ENCODE data around the gene ANO2.
"Not testable (repeated sequence)": the region's sequence is repeated elsewhere in the genome, so short reads cannot be mapped to it uniquely, and the experiment has no call there.

Gene ANO2

DNA sequence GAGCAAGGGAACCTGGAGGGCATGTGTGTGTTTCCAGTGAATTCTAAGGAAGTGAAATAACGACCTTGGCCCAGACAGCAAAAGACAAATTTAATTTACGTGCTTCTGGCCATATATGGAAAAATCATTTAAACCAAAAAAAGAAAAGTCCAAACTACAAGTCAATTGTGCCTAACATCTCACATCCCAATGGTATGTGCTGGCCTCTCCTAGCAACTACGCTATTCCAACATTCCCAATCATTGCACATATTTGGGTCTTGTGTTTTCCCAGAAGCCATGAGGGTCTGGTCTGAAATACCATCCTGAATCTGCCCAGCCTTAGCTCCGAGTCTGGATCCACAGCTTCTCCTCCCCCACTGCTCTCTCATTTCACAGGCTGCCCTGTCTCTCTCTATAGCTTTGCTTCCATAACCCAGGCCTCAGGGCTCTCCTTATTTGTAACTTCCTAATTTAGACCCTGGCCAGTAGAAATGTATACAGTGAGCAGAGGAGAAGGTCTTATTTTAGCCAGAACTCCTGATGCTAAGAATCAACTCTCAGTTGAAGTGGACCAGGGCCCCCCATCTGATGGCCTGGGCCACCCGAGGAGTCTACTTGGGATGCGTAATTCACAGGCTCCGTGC lies 224.6 kb downstream of the ANO2 start:
- DNase-seq (ENCODE audit: low read depth) = no peak

DNA sequence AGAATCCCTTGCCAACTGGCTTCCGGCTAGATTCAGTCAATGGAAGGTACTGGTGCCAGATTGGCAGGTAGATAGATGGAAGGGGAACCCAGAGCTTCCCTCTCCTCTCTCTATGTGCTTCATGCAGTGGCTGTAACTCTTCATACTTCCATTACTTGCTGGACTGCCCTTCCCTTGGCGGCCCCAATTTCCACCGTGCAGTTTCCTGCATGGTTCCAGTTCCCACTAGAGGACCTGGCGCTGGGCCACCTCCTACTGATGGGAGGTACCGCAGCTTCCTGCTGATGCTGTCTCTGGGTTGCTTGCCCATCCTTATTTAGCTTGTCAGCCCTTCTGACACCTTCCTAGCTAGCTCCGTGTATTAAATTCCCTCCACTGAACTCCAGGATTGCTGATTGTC lies 226.4 kb downstream of the ANO2 start:
- no peak for DNase-seq (ENCODE audit: low read depth)

DNA sequence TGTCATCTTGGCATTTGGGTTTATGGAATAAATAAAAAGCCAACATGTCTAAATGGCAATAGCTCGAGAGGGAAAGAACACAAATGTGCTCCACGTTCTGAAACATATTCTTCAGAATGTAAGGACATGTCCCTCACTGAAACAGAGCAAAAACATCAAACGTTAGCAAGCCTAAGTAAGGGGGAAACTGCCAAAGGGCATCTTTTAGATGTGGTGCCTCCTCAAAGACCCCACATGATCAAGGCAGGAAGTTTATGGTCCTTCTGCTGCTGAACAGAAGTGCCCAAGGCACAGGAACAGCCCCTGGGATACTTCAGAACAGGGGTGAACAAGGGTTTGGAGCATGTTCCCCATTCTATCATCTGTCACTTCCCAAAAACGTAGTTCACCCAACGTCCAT lies 227.0 kb downstream of the ANO2 start:
- DNase-seq (ENCODE audit: low read depth) = no peak

DNA sequence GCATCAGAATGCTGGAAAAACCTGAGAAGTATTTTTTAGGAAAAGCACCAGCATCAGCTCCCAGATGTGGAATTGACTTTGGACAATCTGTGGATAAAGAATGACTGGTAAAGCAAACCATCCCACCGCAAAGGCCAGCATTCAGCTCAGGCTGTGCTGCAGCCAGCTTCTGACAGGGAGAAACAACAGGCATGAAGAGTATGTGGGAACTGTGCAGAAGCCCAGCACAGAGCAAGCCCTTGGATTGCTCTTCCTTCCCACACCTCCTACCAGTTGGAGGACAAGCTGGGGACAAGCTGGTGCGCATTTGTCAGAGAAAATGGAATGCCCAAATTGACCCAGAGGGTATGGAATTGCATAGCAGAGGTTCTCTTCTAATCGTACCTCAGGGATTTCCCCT lies 228.1 kb downstream of the ANO2 start:
- no peak for DNase-seq (ENCODE audit: low read depth)

DNA sequence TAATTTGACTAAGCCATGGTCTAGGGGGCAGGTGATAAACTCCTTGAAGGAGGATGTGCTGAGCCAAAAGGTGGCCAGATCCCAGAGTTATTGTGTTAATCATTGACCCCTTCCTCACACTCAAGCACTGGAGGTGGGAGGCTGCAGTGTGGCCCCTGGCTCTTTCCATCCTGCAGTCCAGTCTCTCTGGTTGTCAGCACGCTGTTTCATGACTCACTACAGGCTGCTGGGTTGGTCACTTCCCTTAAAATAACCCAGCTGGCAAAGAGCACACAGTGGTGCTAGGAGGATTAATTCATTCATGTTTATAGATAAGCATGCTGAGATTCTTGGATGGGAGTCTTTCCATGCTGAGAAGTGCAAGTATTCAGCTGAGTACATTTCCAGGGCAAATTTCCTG lies 228.9 kb downstream of the ANO2 start:
- DNase-seq (ENCODE audit: low read depth) = no peak

DNA sequence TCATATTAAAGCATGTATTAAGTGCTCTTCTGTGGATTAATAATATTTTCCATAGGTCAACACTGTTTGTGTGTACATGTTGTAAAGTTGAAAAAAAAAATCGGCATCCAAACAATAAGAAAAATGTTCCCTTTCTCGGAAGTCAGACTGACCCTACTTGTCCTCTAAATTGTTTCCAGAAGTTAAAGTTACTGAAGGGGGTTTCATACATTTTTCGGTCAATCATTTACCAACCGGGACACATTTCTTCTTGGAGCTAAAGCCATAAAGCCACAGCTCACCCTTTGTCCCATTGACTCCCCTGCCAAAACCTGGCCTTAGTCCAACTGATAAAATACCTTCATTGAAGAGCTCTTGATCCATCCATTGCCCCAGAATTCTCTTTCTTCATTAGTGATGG lies 230.0 kb downstream of the ANO2 start:
- DNase-seq (ENCODE audit: low read depth) = no peak

DNA sequence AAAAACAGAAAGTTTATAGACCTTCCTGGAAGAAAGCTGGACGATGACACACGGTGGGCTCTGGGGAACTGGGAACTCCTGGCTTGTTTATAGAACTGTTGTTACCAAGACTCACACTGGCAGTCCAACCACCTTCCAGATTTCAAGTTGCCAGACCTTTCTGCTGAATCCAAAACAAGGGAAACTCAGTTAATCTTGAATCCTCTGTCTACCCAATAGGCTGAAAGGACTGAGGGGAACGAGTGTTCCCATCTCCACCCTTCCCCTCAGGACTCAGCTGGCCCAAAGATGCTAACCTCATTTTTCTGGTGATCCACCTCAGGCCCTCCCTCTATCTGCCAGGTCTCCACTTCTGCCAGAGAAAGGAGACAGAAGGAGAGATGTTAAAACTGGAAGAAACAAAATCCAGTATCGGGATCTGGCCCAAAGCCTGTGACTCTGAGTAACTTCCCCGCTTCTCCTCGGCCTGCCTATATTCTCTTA lies 231.4 kb downstream of the ANO2 start:
- no peak for DNase-seq (ENCODE audit: low read depth)

DNA sequence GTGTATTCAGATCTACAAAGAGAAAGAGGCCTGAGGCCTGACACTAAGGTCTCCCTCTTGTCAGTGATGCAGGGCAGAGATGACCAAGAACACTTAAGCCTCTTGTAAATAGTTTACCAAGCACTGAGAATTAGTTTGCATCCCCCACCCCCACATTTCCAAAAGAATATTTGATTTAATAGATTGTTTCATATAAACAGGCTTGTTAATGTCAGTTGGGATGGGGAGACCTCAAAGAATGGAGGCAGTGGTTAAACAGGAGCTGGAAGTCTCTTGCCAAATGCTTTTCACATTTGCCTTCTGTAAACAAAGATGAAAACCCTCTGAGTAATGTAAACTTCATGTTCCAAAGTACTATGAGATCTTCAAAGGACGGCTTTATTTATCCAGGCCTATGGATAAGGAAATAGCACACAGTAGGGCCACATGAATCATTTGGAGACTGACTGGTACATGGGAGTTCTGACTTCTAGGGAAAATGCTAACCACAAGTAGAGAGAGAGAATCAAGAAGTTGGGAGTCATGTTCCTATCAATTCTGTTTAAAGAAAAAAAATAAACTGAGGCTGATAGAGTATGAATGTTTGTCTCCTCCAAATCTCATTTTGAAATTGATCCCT lies 234.7 kb downstream of the ANO2 start:
- DNase-seq (ENCODE audit: low read depth) = no peak

DNA sequence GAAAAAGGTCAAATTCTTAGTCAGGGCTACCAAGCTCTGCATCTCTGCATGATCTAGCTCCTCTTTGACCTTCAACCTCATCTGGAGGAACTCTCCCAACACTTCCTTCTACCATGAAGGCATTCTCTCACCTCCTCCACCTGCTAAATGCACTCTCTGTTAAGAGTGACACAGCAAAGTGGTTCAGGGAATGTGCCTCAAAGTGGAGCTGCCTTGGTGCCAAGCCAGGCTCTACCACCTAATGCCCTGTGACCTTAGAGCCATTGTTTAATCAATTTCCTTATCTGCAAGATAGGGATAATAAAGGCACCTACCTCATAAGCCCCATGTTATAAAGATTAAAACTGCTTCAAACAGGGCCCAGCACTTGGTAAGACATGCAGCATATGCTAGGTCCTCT lies 236.7 kb downstream of the ANO2 start:
- no peak for DNase-seq (ENCODE audit: low read depth)

DNA sequence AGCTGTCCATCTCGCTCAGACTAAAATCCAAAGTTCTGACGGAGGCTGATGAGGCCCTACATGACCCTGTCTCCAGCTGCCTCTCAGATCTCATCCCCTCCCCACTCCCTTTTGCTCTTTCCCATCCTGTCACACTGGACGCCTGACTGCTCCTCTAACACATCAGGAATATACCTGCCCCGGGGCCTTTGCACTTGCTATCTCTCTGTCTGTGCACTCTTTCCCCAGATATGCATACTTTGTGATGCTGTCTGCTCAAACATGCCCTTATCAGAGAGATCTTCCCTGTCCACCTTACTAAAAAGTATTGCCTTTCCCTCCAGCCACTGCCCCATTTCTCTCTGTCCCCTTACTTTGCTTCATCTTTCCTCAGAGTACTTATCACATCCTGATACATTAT lies 238.8 kb downstream of the ANO2 start:
- no peak for DNase-seq (ENCODE audit: low read depth)

DNA sequence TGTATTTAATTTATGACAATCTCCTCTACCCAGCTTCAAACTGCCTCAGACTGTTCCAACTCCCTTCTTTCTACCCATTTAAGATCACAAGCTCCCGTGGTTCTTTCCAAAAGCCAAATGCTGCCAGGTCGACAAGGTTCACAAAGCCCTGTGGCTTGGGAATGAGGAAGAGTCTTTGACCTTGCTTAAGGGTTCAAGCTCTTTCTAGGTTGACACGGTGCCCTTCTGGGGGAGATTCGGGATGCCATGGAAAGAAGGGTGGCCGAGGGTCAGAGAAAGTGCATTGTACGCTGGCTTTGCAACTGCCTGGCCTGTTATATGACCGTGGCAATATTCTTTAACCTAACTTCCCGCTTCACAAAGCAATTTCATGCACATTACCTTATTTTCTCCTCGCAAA lies 239.3 kb downstream of the ANO2 start:
- no peak for DNase-seq (ENCODE audit: low read depth)

DNA sequence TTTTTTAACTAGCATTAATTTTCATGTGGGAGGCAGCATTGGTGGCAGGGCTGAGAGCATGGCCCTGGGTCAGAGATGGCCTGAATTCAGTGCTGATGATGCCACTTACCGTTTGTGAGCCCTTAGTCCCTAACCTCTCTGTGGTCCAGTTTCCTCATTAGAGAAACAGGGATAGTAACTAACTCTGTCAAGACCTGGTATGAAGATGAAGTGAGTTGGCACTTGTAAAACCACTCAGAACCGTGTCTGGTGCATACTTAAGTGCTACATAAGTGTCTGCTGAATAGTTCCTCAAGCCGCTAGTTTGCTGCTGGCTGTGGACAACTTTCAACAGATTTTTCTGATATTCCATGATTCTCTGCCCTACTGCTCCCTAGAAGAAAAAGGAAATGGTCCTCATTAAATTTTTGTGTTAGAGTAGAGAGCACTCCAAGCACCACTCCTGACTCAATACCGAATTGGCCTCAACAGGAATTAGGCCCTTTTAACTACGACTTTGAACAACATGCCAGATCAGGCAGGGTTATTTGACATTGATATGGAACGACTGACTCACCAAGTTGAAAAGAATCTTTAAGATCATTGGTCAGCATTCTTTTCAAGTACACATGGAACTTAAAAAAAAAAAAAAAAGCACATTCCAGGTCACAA lies 250.2 kb downstream of the ANO2 start:
- DNase-seq (ENCODE audit: low read depth) = no peak

DNA sequence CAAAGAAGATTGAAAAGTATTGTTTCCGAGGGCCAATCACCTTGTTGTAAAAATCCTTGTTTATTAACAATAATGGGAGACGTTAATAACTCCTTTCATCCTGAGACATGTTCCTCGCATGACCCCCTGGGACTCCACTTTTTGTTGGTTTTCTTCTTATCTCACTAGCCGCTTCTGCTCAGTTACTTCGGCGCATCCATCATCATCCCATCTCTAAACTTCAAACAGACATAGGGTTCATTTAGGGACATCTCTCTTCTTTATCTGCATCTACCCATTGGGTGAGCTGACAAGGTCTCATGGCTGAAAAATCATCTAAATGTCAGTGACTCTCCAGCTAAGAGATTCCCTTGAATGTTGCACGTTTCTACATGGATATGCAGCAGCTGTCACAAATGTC lies 252.2 kb downstream of the ANO2 start:
- DNase-seq (ENCODE audit: low read depth) = no peak

DNA sequence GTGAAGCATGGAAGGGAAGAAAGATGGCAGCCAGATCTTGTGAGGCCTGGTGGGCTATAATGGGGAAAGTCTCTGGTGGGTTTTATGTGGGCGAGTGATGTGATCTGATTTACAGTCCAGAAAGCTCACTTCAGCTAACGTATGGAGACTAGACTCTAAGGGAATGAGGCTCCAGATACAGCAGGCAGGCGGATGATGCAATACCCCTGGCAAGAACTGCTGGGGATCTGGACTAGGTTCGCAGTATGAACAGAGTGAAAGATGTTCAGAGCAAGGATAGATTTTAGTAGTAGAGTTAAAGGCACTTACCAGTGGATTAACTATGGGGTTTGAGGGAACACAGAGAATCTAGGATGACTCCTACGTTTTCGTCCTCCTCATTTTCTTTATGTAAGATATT lies 253.1 kb downstream of the ANO2 start:
- no peak for DNase-seq (ENCODE audit: low read depth)

DNA sequence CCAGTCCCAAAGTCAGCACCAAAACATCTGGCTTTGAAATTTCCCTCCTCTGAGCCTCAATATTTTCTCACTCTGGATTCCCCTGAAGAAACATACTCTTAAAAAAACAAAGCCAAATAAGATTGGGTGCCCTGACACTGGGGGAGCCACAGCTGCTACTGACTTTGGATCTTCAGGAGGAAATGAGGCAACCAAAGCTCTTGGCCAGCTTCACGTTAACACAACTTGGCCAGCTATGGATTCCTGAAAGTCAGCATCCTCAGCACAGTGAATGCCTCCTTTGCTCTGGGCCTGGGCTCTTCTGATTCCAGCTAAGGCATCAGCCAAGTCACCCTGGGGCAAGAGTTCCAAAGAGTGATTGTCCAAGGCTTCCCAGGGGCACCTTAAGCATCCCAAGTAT lies 254.8 kb downstream of the ANO2 start:
- DNase-seq (ENCODE audit: low read depth) = no peak

DNA sequence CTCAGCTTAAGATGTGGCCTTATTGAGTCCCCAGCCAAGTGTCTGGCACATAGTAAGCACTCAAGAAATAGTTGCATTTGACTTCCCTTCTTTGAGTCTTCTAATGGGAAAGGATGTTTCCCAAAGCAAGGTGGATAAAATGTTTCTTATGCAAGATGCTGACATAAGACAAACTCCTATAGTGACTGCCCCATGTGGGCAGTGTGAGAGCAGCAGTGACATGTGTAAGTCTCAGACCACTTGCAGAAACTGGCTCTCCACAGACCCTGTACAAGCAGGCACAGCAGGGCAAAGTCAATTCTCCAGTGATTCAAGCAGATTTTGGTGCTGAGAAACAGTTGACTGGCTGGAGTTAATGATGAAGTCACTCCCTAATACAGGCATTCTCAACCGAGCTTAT lies 255.3 kb downstream of the ANO2 start:
- no peak for DNase-seq (ENCODE audit: low read depth)

DNA sequence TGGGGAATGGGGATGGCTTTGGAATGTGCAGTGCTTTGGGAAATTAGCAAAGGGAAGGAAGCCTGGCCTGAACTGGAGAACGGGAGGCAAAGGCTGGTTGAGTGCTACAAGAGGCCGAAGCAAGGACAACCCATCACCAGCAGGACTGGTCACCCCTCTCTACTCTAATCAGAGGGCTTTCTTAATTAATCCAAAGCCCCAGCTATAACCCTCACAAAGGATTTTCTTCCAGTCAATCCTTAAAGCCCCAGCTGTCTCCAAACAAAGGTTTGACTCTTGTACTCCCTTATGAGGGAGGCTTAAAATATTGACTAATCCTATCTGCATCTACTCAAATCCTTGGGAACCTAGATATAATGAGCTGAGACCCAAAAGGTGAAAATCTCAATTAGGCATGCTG lies 256.8 kb downstream of the ANO2 start:
- DNase-seq (ENCODE audit: low read depth) = no peak

DNA sequence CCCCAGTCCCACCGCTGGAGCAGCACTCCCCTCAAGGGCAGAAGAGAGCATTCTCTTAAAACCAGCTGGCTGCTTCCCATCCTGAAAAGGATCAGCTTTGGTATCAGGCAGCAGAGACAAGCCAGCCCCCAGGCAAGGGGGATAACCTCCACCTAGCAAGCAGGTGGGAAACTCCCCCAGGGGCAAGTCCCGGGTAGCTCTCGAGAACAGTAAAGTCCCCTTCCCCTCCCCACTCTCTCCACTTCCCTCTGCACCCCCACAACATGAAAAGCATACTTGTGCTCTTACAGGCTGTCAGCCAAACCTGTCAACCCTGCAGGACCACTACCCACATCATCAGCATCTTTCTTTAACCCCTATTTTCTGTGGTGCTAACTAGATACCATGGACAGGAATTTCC lies 259.1 kb downstream of the ANO2 start:
- no peak for DNase-seq (ENCODE audit: low read depth)

DNA sequence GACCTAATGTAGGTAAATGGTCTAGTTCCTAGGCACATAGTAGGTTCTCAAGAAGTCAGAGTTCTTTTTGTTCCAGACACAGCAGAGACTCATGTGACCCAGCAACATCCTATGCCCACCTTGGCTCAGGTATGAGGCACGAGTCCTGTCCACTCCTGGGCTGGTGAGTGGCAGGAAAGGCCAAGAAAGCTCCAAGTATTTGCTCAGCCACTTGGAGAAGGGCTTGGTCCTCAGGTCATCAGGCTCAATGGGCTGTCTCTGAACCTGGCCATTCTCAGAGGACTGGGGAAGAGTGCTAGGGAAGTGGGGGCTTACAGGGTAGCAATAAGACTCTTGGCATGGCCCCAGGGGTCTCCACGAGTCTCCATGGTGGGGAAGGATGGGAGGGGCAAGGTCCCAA lies 260.1 kb downstream of the ANO2 start:
- no peak for DNase-seq (ENCODE audit: low read depth)

DNA sequence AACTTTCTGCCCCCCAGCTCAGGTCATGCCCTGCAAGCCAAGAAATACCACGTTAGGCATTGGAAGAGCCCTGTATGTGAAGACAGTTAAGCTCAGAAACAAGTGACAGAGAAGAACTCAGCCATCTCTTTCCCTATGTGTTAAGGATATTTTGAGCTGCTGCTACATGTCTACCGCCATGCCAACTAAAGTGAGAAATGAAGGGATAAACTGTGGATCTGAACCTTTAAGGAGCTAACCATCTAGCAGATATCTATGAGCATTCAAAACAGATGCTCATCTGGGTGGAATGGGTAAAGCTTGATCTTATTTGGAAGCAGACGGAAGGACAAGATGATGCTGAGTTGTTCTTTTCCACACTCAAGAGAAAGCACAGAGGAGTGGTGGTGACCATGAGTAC lies 262.5 kb downstream of the ANO2 start:
- DNase-seq (ENCODE audit: low read depth) = no peak

DNA sequence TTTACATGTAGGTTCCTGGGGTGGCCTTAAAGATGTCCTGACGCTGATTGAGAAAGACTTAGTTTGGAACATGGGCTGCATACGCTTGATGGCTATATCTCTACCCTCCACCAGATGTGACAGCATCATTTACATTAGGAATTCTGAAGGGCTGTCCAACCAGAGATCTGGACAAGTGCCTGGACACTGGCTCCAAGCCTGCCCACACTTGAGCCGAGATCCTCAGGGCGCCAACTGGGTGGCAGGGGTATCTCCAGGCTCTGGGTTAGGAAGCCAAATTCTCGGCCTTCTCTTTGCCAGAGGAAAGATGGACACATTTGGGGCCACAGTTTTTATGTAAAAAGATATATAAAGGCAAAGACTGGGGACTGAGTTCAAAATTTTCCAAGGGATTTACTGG lies 266.9 kb downstream of the ANO2 start:
- DNase-seq (ENCODE audit: low read depth) = no peak

DNA sequence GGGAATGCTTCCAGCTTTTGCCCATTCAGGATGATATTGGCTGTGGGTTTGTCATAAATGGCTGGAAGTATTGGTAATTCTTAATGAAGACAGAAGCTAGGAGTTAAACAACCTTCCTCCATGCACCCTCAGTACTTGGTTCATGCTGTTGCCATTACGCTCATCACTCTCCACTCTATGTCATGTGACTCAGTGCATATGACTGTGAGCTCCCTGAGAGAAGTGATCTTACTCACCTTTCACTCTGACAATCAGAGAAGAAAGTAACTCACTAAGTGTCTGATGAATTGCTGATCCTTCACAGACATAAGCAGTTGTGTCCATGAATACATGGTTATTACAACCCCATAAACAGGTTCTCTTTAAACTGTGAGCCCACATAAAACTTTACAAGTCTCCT lies 275.4 kb downstream of the ANO2 start:
- DNase-seq (ENCODE audit: low read depth) = not testable (repeated sequence)

DNA sequence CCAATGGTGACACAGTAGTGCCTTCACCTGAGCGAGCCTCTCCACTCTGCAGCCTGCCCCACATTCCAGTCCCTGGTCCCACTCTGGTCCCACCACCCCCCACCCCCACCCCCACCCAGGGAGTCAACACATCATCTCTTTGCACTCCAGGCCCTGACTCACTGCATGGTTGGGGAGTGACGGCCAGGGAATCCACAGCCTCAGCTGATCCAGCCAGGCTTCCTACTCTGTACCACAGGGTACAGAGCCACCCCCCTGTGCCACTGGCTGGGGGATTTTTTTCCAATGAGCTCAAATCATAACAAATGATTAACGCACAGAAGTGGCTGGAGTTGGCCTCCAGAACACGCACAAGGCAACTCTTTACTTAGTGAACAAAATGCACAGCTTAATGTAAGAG lies 279.4 kb downstream of the ANO2 start:
- DNase-seq (ENCODE audit: low read depth) = no peak

DNA sequence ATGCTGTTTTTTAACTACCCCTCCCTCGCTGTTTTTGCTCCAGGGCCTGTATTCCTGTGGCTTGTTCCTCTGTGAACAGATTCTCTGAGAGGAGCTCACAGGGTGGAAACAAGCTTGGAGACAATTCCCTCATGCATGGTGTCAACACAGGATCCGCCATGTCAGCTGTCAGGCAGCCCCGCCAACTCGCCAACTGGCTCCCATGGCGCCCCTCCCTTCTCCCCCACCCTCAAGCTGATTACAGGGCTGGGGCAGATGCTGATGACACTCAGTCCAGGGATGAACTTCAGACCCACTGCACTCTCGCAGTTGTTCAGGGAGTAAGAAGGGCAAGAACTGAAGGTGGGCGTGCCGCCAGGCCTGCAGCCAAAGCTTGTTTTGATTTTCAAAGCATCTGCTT lies 283.2 kb downstream of the ANO2 start:
- no peak for DNase-seq (ENCODE audit: low read depth)
